Activated CD8-positive, alpha-beta memory T cell treated with anti-CD3 and anti-CD28 coated beads, Interleukin-2, amount 50 U/mL, for 4 hours (primary cell): Measurements from ENCODE around the gene GNB1L.

Experiments used
- DNase-seq: peaks from one replicate; pipeline ENCODE4 v3.0.0-alpha.2; 2020

Gene GNB1L

DNA sequence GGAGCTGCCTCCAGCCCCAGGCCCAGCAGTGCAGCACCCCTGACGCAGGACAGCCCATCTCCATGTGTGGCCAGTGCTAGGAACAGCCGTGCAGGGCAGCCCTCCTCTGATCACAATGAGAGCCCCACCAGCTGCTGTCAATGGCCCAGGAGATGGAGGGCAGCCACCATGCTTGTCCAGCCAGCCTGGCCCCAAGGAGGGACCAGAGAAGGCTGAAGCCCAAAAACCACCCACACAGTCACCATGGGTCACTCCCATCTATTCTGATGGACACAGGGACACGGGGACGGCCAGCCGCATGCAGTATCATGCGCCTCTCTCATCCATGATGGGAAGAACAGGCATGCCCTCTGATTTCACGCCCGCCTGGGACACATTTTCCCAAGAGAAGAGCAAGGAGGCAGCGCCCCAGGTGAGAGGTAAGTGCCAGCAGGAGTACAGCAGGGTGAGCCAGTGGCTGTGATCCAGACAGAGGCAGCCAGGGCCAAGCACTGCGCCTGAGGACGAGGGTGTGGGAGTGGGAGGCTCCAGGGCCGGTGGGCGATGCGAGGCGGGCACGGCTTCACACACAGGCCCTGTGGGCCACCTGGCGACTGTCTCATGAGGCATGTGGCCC, 33.6 kb upstream of the GNB1L start:
- no peak for DNase-seq

- peak; percentile 18 for DNase-seq
Observed at GRCh38 chr22:19887256-19887985, 32.7 kb upstream of the GNB1L start.

DNA sequence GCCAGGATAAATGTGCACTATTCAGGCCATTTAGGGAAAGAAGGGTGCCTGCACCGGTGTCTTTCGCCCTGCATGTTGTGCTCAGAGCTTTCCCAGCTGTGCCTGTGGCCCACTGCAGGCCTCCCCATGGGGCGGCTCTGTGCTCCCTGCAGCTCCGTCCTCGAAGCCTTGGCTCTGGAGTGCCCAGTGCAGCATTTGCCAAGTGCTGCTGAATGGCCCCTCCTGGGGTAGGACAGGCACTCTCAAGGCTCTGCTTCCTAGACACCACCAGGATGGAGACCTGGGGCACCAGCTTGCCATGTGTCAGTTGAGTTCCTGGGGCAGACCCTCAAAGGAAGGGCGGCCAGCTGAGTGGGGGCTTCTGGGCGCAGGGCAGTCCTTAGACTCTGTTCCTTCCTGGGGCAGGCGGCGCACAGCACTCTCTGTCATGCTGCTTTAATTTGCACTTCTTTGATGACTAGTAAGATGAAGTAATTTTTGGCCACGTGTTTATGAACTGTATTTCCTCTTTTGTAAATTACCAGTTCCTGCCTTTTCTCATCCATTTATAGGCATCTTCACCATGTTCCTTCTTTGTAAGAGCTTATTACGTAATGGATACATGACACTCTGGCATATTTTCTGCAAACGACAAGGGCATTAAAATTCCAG, 32.1 kb upstream of the GNB1L start:
- DNase-seq: peak; percentile 51

DNA sequence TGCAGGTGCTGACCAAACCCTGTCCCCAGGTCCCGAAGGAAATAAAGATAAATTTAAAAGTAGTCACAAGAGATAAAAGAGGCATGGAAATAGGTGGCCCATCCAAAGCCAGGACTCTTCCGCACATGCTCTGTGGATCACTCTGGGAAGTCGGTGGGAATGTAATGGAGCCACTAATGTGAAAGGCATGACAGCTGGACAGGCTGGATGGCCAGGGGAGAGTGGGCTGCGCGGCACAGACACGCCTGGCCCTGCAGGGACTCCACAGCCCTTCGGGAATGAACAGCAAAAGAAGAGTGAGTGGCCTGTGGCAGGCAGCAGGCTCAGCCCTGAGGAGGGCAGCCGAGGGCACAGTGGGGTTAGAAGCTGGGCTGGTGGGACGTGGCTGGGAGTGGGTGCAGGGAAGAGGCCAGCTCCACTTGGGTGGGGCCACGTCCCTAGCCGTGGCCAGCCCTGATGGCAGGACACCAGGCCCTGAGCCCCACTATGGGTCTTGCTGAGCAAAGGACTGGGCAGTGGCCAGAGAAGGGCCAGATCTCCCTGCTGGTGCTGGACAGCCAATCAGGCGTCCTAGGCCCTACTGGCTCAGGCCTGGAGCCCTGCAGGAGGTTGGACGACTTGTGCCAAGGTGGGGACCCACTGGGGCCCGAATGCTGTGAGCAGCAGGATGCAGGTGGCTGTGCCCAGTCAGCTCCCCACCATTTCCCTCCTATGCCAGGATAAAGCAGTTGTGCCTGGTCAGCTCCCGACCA, 31.3 kb upstream of the GNB1L start:
- peak; percentile 17 for DNase-seq

DNA sequence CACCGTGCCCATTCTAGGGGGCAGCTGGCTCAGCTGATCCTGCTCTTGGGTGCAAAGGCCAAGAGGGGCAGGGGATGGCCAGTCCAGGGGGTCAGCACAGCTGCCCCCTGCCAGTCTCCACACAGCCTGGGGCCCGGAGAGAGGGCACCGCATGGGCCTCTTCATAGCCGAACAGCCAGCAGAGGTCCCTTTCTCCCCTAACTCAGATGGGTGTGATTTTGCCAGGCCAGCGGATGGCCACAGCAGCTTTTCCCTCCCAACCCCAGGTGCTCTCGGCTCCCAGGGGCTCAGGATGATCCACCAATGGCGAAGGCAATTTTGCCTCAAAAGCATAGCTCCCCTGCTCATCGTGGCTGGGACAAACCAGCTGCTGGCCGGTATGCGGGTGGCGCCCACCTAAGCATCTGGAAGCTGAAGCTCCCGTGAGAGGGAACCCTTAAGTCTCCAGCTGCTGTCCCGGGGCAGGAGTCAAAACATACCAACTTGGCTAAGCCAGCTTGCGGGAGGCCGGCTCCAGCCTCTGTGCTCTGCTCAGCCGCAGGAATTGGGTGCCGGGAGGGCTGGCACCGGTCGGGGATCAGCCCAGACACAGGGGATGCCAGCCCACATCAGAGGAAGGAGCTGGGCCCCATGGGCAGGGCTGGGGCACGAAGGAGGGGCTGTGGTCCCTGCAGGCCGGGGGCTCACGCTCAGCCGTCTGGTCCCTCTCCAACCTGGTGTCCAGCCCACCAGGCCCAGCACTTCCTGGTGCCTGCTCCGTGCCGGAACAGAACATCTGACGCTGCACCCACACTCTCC, 30.5 kb upstream of the GNB1L start:
- DNase-seq: peak; percentile 14

- DNase-seq: peak; percentile 14
Observed at GRCh38 chr22:19884161-19884953, 29.7 kb upstream of the GNB1L start.

- DNase-seq: peak; percentile 6
Observed at GRCh38 chr22:19883446-19883845, 28.8 kb upstream of the GNB1L start.

DNA sequence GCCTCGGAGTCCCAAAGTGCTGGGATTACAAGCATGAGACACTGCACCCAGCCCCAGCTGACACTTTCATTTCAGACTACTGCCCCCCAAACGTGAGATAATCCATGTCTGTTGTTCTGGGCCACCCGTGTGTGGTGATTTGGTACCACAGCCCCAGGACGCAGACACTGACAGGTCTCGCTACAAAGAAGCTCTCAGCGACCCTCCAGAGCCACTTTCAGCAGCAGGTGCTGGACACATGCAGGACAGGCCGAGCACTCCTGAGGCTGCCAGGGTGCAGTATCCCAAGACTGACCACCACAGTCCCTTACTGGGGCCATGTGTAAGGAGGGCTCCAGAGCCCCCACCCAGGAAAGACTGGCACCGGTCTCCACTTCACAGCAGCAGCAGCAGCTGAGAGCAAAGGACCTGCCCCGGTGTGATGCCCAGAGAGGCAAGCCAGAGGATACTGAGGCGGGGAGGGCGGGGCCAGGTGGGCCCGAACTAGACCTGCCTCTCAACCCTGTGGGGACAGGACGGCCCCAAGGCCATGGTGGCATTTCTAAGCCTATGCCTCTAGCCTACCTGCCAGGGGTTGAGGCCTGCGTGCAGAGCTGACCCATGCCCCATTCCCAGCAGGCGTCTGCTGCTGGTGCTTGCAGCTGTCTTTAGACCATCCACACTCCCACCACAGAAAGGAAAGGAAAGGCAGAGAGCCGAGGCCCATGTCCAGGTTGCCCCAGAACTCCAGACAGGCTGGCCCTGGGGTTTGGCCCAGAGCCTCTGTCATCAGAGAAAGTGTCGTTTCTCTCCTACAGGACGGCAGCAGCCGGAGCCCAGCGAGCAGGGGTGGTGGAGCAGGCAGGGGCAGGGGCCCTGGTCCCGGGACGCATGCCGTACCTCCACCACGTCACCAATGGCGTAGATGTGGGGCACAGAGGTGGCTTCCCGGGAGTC, 28.0 kb upstream of the GNB1L start:
- DNase-seq: peak; percentile 12

DNA sequence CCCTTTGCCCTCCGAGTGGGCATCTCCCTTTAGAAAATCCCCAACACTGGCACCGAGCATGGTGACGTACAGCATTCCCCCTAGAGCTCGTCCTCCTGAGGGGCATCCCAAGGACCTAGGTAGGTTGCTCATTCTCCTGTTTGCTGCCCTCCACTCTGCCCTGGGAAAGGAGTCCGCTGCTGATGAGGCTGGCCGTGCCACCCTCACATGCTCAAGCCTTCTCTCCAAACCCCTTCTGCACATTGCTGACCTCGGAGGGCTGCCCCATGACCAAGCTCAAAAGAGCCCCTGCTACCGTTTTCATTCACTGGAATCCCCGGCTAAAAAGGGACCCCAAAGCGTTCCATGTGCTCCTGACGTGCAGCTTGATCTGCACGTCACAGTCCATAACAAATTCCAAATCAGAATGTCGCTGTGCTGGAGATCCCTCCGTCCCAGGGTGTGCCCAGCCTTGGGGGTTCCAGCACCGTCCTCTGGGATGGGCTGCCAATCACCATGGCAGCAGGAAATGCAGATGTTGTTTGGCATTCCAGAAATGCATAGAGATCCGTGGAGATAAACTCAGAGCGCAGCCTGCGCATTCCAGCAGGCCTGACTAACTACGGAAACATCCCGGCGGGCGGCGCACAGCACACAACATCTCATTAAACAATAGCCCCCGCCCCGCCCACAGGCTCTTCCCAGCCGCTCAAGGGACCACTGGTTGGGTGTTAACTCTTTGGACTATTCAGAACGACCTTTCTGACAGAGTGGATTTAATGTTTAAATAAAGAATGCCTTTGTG, 26.3 kb upstream of the GNB1L start:
- no peak for DNase-seq

DNA sequence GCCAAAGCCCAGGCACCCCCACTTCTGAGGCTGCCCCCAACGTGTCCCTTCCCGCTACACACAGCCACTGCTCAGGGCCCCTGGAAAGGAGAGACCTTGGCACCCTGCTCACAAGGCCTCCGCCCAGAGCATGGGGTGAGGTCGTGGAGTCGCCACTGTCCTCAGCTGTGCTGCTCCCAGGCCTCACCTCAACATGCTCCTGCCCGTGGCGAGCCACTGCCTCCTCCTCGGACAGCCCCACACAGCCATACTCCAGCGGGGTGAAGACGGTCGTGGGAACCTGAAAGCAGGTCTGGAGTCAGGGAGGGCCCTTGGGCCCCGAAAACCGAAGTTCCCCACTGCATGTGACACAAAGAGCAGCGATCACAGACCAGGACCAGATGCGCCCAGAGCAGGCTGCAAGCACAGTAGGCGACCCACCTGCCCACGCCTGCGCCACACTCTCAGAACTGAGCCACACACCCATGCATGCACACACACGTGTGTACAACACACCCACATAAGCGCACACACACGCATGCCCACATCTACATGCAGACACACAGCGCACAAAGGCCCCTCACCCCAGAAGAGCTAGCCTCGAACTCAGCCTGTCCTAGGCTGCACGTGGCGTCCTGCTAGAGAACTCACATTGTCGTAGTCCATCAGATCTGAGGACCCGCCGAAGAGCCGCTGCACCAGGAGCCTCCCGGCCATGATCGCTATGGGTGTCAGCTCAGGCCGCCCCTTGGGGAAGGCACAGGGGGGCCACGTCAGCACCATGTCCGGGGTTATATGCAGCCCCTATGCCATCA, 25.5 kb upstream of the GNB1L start:
- DNase-seq: peak; percentile 12

DNA sequence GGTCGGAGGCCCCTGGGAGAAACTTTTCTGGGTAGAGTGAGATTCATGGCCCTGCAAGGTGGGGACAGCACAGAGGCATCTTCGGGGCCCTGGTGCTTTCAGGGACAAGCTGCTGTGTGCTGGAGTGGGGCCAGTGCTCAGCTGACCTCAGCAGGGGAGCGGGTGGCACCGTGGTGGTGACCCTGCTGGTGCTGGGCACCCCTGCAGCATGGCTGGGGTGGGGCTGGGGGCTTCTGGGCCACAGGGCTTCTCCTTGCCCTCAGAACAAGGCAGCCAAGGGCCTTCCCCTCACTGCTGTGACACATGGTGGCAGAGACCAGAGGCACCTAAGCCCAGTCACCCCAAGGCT, 24.9 kb upstream of the GNB1L start:
- no peak for DNase-seq

DNA sequence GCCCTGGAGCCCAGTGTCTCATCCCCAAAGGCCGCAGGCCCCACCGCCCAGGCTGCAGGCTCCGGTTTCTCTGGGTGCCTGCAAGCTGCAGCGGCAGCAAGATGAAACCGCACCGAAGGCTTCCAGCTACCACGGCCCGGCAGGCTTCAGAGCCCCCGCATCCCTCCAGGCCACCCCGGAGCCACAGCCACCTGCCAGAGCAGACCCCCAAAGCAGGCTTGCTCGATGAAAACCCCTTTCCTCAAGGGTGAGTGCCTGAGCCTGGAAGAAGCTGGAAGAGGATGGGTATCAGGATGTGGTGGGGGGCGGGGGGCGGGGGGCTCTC, 24.5 kb upstream of the GNB1L start:
- DNase-seq: peak; percentile 5

GRCh38 chr22:19878461-19879245, 24.0 kb upstream of the GNB1L start:
- peak; percentile 13 for DNase-seq

DNA sequence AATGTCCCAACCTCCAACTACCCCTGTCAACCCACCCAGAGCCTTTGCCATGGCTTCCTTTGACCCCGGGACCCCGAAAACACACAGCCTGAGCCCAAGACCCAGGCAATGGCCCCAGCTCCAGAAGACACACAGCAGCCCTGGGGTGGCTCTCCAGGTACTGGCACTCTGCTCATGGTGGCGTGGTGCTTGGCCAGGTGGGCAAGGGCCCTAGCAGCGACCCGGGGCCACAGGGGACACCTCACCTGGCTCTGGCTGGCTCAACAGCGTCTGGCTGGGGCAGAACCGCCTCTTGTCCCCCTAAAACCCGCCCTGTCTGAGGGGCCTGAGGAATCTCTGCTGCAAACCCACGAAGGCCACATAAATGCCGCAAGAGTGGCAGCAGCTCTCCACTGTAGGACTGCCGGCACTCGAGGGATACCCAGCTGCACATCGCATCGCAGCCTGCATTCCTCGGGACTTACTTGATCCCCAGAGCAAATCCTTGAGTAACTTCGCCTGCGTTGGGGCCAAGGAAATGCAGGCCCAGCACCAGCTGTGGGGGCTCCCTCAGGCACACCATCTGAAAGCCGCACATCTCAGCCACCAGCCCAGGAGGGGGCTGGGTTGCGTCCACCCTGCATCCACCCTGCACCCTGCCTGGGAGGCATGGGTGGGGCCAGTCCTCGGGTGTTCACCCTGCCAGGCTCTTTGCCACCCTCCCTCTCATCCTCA, 23.1 kb upstream of the GNB1L start:
- DNase-seq: peak; percentile 14

- DNase-seq: peak; percentile 5
Observed at GRCh38 chr22:19876941-19877625, 22.4 kb upstream of the GNB1L start.

GRCh38 chr22:19876314-19876940, 21.8 kb upstream of the GNB1L start:
- peak; percentile 5 for DNase-seq
